SK-N-SH treated with all-trans-retinoic acid at 6 μM for 48 hours (cell line): ENCODE measurements around the gene PRKG1.

ENCODE experiments used
- BACH2 ChIP-seq: fragments of 250-450 bp; sonication (Bioruptor Pico); IDR thresholded peaks from 2 replicates; pipeline ENCODE4 v1.9.0; 2021; ENCODE audit warnings: mild to moderate bottlenecking, borderline replicate concordance
- CREB5 ChIP-seq: fragments of 250-450 bp; sonication (Bioruptor Pico); IDR thresholded peaks from 2 replicates; pipeline ENCODE4 v1.5.1; 2020; ENCODE audit warnings: low read depth, mild to moderate bottlenecking, moderate library complexity
- ISL1 ChIP-seq: fragments of 250-450 bp; sonication (Bioruptor Pico); IDR thresholded peaks from 2 replicates; pipeline ENCODE4 v2.1.2; 2022; ENCODE audit warnings: mild to moderate bottlenecking, moderate library complexity
- SNAI2 ChIP-seq: fragments of 250-450 bp; sonication (Bioruptor Pico); IDR thresholded peaks from 2 replicates; pipeline ENCODE4 v1.5.0; 2020; ENCODE audit warnings: mild to moderate bottlenecking, moderate library complexity
- ZFP3 ChIP-seq: fragments of 250-450 bp; sonication (Bioruptor Pico); IDR thresholded peaks from 2 replicates; pipeline ENCODE4 v1.5.0; 2020; ENCODE audit warnings: mild to moderate bottlenecking, moderate library complexity

- TF ChIP-seq BACH2: no peak
- no peak for TF ChIP-seq ZFP3 (CRISPR knock-in tag)
- no peak for TF ChIP-seq SNAI2
- no peak for TF ChIP-seq ISL1 (CRISPR knock-in tag)
- TF ChIP-seq CREB5 (CRISPR knock-in tag): no peak
Measured at GRCh38 chr10:51405580-51406351, 331.5 kb downstream of the PRKG1 start.
